MG63 (cell line): ENCODE results near the gene PTGDS. TPM values are rescaled to one million over a fixed set of nuclear protein-coding genes. Genes with fewer than 3 reads are reported as not detected.

Experiments used
- DNase-seq: peaks from one replicate; pipeline ENCODE4 v3.0.0-alpha.2; 2020
- H3K27me3 ChIP-seq: fragments of 250-450 bp; sonication (Bioruptor Pico); 2 replicates; pipeline ENCODE4 v1.5.1; 2020; ENCODE audit warnings: mild to moderate bottlenecking, moderate library complexity
- H3K36me3 ChIP-seq: fragments of 250-450 bp; sonication (Bioruptor Pico); 2 replicates; pipeline ENCODE4 v1.5.1; 2020; ENCODE audit warnings: mild to moderate bottlenecking, moderate library complexity
- H3K4me3 ChIP-seq: fragments of 250-450 bp; sonication (Bioruptor Pico); 2 replicates; pipeline ENCODE4 v1.5.1; 2020; ENCODE audit warnings: mild to moderate bottlenecking, moderate library complexity
- H3K9me3 ChIP-seq: fragments of 250-450 bp; sonication (Bioruptor Pico); 2 replicates; pipeline ENCODE4 v1.5.1; 2020; ENCODE audit warnings: mild to moderate bottlenecking, moderate library complexity
- total RNA-seq: library from RNA; depleted of rRNA; stranded (reverse); fragments of >200 nt; shearing (Covaris generic); gene quantifications from 2 replicates; pipeline ENCODE4 v1.2.3, GENCODE V29; 2014; ENCODE audit warnings: low replicate concordance

PTGDS gene
- total RNA-seq, 1 experiment from 2014 or later = not detected

GRCh38 chr9:136943291-136944211, 33.8 kb upstream of the PTGDS start:
- H3K27me3 ChIP-seq = no peaks in the 10 kb centered on the region
- no peaks in the 10 kb centered on the region for H3K9me3 ChIP-seq
- peak overlapping the region; percentile 83 for H3K4me3 ChIP-seq
- peak; percentile 45 for DNase-seq
- peaks cover 38% of the 10 kb centered on the region for H3K36me3 ChIP-seq

- H3K9me3 ChIP-seq = no peaks in the 10 kb centered on the region
- H3K4me3 ChIP-seq = peak overlapping the region; percentile 83
- DNase-seq = no peak
- no peaks in the 10 kb centered on the region for H3K27me3 ChIP-seq
- H3K36me3 ChIP-seq = peaks cover 38% of the 10 kb centered on the region
Measured at GRCh38 chr9:136944212-136944518, 33.1 kb upstream of the PTGDS start.

GRCh38 chr9:136944519-136945332, 32.6 kb upstream of the PTGDS start, which contains the start of the genes C8G and FBXW5:
Gene C8G (plus strand): TSS chr9:136945243. CDS start chr9:136945321, 78 bp downstream.
Gene FBXW5 (minus strand): TSS chr9:136944738. CDS start chr9:136944083, 655 bp downstream.
- H3K27me3 ChIP-seq = no peaks in the 10 kb centered on the region
- H3K9me3 ChIP-seq = no peaks in the 10 kb centered on the region
- H3K36me3 ChIP-seq = peaks cover 38% of the 10 kb centered on the region
- peak within 1 kb of the TSS; percentile 83 for H3K4me3 ChIP-seq
- peak; percentile 95 for DNase-seq

GRCh38 chr9:136945333-136946227, 31.7 kb upstream of the PTGDS start:
- Histone ChIP-seq H3K9me3 (no peaks in the 10 kb centered on the region), H3K27me3 (no peaks in the 10 kb centered on the region), H3K4me3 (no peak overlapping the region), H3K36me3 (peaks cover 31% of the 10 kb centered on the region)
- DNase-seq = no peak

- Histone ChIP-seq H3K36me3 (peaks cover 22% of the 10 kb centered on the region), H3K9me3 (no peaks in the 10 kb centered on the region), H3K4me3 (no peak overlapping the region), H3K27me3 (no peaks in the 10 kb centered on the region)
- no peak for DNase-seq
Measured at GRCh38 chr9:136946228-136947027, 30.9 kb upstream of the PTGDS start.

GRCh38 chr9:136947028-136947891, 30.0 kb upstream of the PTGDS start:
- Histone ChIP-seq H3K4me3 (no peak overlapping the region), H3K27me3 (no peaks in the 10 kb centered on the region), H3K36me3 (peaks cover 14% of the 10 kb centered on the region), H3K9me3 (no peaks in the 10 kb centered on the region)
- DNase-seq = no peak

GRCh38 chr9:136947955-136948510, 29.3 kb upstream of the PTGDS start:
- peak; percentile 41 for DNase-seq
- peaks cover 6% of the 10 kb centered on the region for H3K36me3 ChIP-seq
- H3K27me3 ChIP-seq = no peaks in the 10 kb centered on the region
- H3K4me3 ChIP-seq = no peak overlapping the region
- H3K9me3 ChIP-seq = no peaks in the 10 kb centered on the region

- Histone ChIP-seq H3K9me3 (no peaks in the 10 kb centered on the region), H3K27me3 (no peaks in the 10 kb centered on the region), H3K4me3 (peak overlapping the region; percentile 65), H3K36me3 (no peaks in the 10 kb centered on the region)
- DNase-seq = no peak
Measured at GRCh38 chr9:136949239-136949816, 28.0 kb upstream of the PTGDS start.

GRCh38 chr9:136949817-136950655, 27.3 kb upstream of the PTGDS start:
- Histone ChIP-seq H3K9me3 (no peaks in the 10 kb centered on the region), H3K27me3 (no peaks in the 10 kb centered on the region), H3K4me3 (peak overlapping the region; percentile 65), H3K36me3 (no peaks in the 10 kb centered on the region)
- peak; percentile 91 for DNase-seq

GRCh38 chr9:136950656-136951276, 26.5 kb upstream of the PTGDS start:
- Histone ChIP-seq H3K27me3 (no peaks in the 10 kb centered on the region), H3K9me3 (no peaks in the 10 kb centered on the region), H3K4me3 (peak overlapping the region; percentile 65; the same call in 1 of the 2 replicates), H3K36me3 (no peaks in the 10 kb centered on the region)
- no peak for DNase-seq

- DNase-seq = no peak
- Histone ChIP-seq H3K36me3 (no peaks in the 10 kb centered on the region), H3K4me3 (no peak within 1 kb of the TSS), H3K27me3 (no peaks in the 10 kb centered on the region), H3K9me3 (no peaks in the 10 kb centered on the region)
Measured at GRCh38 chr9:136951541-136952320, 25.6 kb upstream of the PTGDS start, which contains the start of gene LCN12. Gene LCN12 (plus strand): TSS chr9:136952273. CDS start chr9:136952328, 55 bp downstream.

GRCh38 chr9:136952321-136952850, 24.9 kb upstream of the PTGDS start:
- Histone ChIP-seq H3K9me3 (no peaks in the 10 kb centered on the region), H3K36me3 (no peaks in the 10 kb centered on the region), H3K27me3 (no peaks in the 10 kb centered on the region), H3K4me3 (no peak overlapping the region)
- DNase-seq = no peak
